Cardiac septum (tissue), 1 donor: Measurements from ENCODE around the gene SEC23IP. TPM values are rescaled to one million over a fixed set of nuclear protein-coding genes. Genes with fewer than 3 reads are reported as not detected.
"Not testable (repeated sequence)": the region's sequence is repeated elsewhere in the genome, so short reads cannot be mapped to it uniquely, and the experiment has no call there.

Experiments used
- DNase-seq: peaks from one replicate; pipeline ENCODE4 v3.0.0-alpha.2; 2020; ENCODE audit warnings: low spot score
- intact Hi-C: fragments of 100-400 bp; cut with DNase I; formaldehyde crosslinking; loops from one replicate; pipeline ENCODE4 v1.14.0; 2022
- total RNA-seq: library from RNA; stranded (reverse); fragmentation: NEBNext Ultra II Directional; extraction: Animal tissue kit (Norgen Biotek cat#: 25700); gene quantifications from one replicate; pipeline ENCODE4 v1.2.1, GENCODE V29; 2021
- donor health status: DM: no; HTN: no; CAD: no.

SEC23IP gene
- total RNA-seq, 1 donor from 2014 or later, result 30.7 TPM

GRCh38 chr10:119872860-119873681, 19.5 kb upstream of the SEC23IP start:
- DNase-seq, result peak; percentile 96
- intact Hi-C loops, result loop anchor here (1.0 to 5.0 kb wide), 2 partner anchors 19 to 186 kb away; partner anchors contain the start of gene SEC23IP

GRCh38 chr10:119878524-119878923, 14.0 kb upstream of the SEC23IP start:
- intact Hi-C loops, result no loop called here
- DNase-seq, result no peak

DNA sequence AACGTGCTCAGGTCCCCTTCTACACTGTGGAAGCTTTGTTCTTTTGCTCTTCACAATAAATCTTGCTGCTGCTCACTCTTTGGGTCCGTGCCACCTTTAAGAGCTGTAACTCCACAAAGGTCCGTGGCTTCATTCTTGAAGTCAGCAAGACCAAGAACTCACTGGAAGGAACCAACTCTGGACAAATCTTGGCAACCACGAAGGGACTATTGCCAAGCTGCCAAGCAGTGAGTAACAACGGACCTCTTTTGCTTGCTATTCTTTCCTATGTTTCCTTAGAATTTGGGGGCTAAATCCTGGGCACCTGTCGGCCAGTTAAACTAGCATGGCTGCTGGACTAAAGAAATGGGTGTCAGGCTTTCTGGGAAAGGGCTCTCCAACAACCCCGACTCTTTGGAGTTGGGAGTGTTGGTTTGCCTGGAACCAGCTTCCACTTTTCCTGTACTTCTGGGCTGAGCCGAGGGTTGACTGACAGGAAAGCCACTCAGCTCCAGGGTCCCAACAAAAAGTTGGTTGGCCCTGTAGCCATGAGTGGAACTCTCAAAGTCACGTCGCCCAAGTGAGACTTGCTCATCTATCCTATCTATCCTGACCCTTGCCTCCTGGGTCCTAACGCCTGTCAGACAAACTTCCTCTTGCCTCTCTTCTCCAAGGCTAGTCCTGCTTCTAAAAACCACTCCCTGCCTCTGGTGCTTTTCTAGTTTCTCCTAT, 8.5 kb upstream of the SEC23IP start:
- DNase-seq, intact Hi-C loops: not testable (repeated sequence)

DNA sequence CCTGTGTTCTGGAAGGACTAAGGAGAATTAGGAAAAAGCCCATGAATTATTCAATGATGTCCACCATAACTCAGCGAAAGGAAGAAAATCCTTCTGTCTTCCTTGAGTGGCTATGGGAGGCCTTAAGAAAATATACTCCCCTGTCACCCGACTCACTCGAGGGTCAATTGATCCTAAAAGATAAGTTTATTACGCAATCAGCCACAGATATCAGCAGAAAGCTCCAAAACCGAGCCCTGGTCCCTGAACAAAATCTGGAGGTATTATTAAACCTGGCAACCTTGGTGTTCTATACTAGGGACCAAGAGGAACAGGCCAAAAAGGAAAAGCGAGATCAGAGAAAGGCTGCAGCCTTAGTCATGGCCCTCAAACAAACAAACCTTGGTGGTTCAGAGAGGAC, 6.5 kb upstream of the SEC23IP start:
- intact Hi-C loops, result not testable (repeated sequence)

DNA sequence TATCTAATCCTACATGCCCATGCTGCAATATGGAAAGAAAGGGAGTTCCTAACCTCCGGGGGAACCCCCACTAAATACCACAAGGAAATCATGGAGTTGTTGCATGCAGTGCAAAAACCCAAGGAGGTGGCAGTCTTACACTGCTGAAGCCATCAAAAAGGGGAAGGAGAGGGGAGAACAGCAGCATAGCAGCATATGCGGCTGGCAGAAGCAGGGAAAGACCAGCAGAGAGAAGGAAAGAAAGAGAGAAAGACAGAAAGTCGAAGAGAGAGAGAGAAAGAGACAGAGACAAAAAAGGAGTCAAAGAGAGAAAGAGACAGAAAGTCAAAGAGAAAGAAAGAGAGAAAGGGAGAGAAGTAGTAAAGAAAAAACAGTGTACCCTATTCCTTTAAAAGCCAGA, 3.8 kb upstream of the SEC23IP start:
- intact Hi-C loops, DNase-seq: not testable (repeated sequence)

More for the DNA sequence above, 6.5 kb upstream of the SEC23IP start:
- DNase-seq, result not testable (repeated sequence)

DNA sequence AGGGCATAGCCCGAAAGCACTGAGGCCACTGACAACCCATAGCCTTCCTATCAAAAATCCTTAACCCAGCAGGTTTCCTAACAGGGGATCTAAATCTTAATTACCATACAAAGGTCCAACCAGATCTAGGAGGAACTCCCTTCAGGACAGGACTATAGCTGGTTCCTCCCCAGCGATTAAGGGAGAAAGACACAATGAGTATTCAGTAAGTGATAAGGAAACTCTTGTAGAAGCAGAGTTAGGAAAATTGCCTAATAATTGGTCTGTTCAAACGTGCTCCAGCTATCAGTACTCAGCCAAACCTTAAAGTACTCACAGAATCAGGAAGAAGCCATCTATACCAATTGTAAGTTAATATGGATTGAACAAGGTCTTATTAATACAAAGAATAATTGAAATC, 3.3 kb upstream of the SEC23IP start:
- DNase-seq, intact Hi-C loops: not testable (repeated sequence)

DNA sequence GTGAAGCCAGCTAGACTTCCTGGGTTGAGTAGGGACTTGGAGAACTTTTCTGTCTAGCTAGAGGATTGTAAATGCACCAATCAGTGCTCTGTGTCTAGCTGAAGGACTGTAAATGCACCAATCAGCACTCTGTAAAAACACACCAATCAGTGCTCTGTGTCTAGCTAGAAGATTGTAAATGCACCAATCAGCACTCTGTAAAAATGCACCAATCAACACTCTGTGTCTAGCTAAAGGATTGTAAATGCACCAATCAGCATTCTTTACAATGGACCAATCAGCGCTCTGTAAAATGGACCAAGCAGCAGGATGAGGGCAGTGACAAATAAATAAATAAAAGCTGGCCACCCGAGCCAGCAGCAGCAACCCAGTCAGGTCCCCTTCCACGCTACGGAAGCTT, 2.2 kb upstream of the SEC23IP start:
- DNase-seq, intact Hi-C loops: not testable (repeated sequence)

DNA sequence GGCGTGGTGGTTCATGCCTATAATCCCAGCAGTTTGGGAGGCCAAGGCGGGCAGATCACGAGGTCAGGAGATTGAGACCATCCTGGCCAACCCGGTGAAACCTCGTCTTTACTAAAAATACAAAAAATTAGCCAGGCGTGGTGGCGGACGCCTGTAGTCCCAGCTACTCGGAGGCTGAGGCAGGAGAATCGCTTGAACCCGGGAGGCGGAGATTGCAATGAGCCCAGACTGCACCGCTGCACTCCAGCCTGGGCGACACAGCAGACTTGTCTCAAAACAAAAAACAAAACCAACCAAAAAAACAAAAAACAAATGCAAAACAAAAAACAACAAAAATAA, 712 bp upstream of the SEC23IP start:
- DNase-seq, result not testable (repeated sequence)
- intact Hi-C loops, result loop anchor here (1.0 kb wide), 1 partner anchor 20 kb away; the partner anchor contains the start of gene MCMBP

DNA sequence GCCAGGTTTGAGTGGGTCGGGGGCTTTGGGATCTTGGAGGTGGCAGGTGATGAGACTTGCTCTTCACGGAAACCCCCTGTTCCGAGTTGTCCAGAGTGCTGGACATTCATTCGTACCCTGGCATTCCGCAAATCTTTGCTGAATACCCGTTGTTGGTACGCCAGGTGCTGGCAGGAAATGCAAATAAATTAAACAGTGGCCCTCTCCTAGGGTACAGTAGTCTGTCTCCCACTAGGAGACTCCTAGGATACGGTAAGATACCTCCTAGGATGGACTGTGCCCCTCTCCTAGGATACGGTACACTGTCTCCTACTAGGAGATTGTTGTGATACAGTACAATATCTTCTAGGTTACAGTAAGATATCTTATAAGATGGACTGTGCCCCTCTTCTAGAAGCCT, 544 bp downstream of the SEC23IP start:
- intact Hi-C loops, result no loop called here
- no peak for DNase-seq

- intact Hi-C loops, result no loop called here
- DNase-seq, result no peak
These were observed 1.4 kb downstream of the SEC23IP start for GRCh38 chr10:119893845-119894427.

- DNase-seq, result no peak
- intact Hi-C loops, result no loop called here
These were observed 3.6 kb downstream of the SEC23IP start for GRCh38 chr10:119896061-119896655.

- intact Hi-C loops, result no loop called here
These were observed 4.6 kb downstream of the SEC23IP start for GRCh38 chr10:119896937-119897770.

GRCh38 chr10:119898577-119898976, 6.0 kb downstream of the SEC23IP start:
- intact Hi-C loops, result no loop called here

More at GRCh38 chr10:119896937-119897770, 4.6 kb downstream of the SEC23IP start:
- DNase-seq, result peak; percentile 83

DNA sequence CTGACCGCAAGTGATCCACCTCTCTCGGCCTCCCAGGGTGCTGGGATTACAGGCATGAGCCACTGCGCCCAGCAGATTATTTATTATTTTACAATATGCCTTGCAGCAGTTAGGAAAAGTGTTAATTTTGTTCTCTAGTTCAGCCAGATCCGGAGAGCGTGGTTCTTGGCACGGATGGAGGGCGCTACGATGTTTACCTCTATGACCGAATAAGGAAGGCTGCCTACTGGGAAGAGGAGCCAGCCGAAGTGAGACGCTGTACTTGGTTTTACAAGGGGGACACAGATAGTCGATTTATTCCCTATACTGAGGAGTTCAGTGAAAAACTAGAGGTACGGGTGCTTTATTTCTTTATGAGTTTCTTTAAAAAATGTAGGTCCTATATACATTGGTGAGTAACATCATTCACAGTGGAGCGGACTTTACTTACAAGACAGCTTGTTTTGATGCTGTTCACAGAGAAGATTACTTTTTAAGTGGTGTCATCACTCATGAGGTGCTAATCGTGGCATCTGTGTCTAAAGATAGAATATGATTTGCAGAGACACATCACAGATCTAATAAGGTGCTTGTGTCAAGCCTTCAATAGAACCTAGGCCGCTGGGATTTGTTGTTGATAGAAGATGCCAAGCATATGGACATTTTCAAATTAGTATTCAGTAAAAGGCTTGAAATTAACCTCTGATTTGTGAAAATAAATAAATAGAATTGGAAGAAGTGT, 11.6 kb downstream of the SEC23IP start:
- intact Hi-C loops, result no loop called here

More at GRCh38 chr10:119898577-119898976, 6.0 kb downstream of the SEC23IP start:
- no peak for DNase-seq

DNA sequence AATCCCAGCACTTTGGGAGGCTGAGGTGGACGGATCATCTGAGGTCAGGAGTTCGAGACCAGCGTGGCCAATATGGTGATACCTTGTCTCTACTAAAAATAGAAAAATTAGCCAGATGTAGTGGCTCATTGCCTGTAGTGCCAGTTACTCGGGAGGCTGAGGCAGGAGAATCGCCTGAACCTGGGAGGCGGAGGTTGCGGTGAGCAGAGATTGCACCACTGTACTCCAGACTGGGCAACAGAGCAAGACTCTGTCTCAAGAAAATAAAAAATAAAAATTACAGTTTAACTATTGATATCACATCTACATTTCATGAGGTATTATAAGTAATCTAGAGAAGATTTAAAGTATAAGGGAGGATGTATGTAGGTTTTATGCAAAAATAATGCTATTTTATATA, 15.2 kb downstream of the SEC23IP start:
- intact Hi-C loops, DNase-seq: not testable (repeated sequence)

More for the DNA sequence above, 11.6 kb downstream of the SEC23IP start:
- no peak for DNase-seq

GRCh38 chr10:119908166-119908565, 15.6 kb downstream of the SEC23IP start:
- DNase-seq, result no peak
- intact Hi-C loops, result no loop called here

DNA sequence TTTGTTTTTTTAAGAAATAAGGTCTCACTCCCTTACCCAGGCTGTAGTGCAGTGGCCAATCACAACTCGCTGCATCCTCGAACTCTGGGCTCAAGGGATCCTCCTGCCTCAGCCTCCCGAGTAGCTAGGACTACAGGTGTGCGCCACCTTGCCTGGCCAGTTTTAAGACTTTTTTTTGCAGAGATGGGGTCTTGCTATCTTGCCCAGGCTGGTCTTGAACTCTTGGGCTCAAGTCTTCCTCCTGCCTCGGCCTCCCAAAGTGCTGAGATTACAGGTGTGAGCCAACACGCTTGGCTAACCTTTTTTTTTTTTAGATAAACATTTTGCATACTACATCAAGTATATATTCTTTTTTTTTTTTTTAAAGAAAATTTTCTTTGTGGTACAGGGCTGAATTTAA, 18.2 kb downstream of the SEC23IP start:
- intact Hi-C loops, result no loop called here

DNA sequence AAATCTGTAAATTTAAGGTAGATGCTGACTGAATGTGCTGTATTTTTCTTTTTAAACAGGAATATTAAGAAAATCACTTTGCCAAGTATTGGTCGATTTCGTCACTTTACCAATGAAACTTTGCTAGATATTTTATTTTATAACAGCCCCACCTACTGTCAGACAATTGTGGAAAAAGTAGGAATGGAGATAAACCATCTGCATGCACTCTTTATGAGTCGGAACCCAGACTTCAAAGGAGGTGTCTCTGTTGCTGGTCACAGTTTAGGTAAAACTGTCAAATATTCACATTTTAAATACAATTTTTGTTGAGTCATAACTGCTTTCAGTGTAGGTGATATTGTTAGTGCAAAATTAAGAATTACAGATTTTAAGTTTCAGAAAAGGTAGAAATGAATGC, 25.2 kb downstream of the SEC23IP start:
- intact Hi-C loops, result no loop called here
- DNase-seq, result no peak

More for the DNA sequence above, 18.2 kb downstream of the SEC23IP start:
- no peak for DNase-seq
